HL-60/S4 treated with phorbol 12-myristate 13-acetate at 8.2 ng/mL for 4 days and 3 days (cell line): ENCODE data around the gene HNRNPA0.

ENCODE experiments used
- in situ Hi-C: fragments of 300-500 bp; cut with MboI; formaldehyde crosslinking; loops from 2 replicates; pipeline ENCODE4 v1.15.0; 2022; ENCODE audit warnings: low sequenced_read_pairs

Gene HNRNPA0

GRCh38 chr5:137757634-137758033 lies 3.5 kb upstream of the HNRNPA0 start:
- in situ Hi-C loops: no loop called here

GRCh38 chr5:137754961-137755762 lies 999 bp upstream of the HNRNPA0 start:
- in situ Hi-C loops: no loop called here

GRCh38 chr5:137753691-137754187 lies 424 bp downstream of the HNRNPA0 start:
- in situ Hi-C loops: no loop called here

GRCh38 chr5:137752905-137753690 lies 1.1 kb downstream of the HNRNPA0 start:
- in situ Hi-C loops: no loop called here

GRCh38 chr5:137751869-137752491 lies 2.2 kb downstream of the HNRNPA0 start:
- in situ Hi-C loops: no loop called here

GRCh38 chr5:137750436-137750835 lies 3.7 kb downstream of the HNRNPA0 start:
- in situ Hi-C loops: no loop called here

- in situ Hi-C loops: loop anchor here (25.0 kb wide), 1 partner anchor 111 kb away; no protein-coding TSS in a partner anchor
Observed at GRCh38 chr5:137747848-137748247, 6.3 kb downstream of the HNRNPA0 start.

GRCh38 chr5:137743031-137743640 lies 11.0 kb downstream of the HNRNPA0 start:
- in situ Hi-C loops: loop anchor here (25.0 kb wide), 1 partner anchor 106 kb away; no protein-coding TSS in a partner anchor

GRCh38 chr5:137741718-137742117 lies 12.4 kb downstream of the HNRNPA0 start:
- in situ Hi-C loops: loop anchor here (25.0 kb wide), 1 partner anchor 104 kb away; no protein-coding TSS in a partner anchor

GRCh38 chr5:137739737-137740136 lies 14.4 kb downstream of the HNRNPA0 start:
- in situ Hi-C loops: loop anchor here (25.0 kb wide), 1 partner anchor 102 kb away; no protein-coding TSS in a partner anchor

- in situ Hi-C loops: loop anchor here (25.0 kb wide), 1 partner anchor 102 kb away; no protein-coding TSS in a partner anchor
Observed at GRCh38 chr5:137738947-137739346, 15.2 kb downstream of the HNRNPA0 start.

- in situ Hi-C loops: loop anchor here (25.0 kb wide), 1 partner anchor 100 kb away; no protein-coding TSS in a partner anchor
Observed at GRCh38 chr5:137737349-137738131, 16.6 kb downstream of the HNRNPA0 start.

GRCh38 chr5:137736496-137736895 lies 17.7 kb downstream of the HNRNPA0 start:
- in situ Hi-C loops: loop anchor here (25.0 kb wide), 1 partner anchor 99 kb away; no protein-coding TSS in a partner anchor

GRCh38 chr5:137735555-137736284 lies 18.4 kb downstream of the HNRNPA0 start, which contains the start of gene KLHL3:
KLHL3 (minus strand) TSS chr5:137736089; CDS start chr5:137735646, 443 bp downstream.
- in situ Hi-C loops: loop anchor here (25.0 kb wide), 1 partner anchor 98 kb away; no protein-coding TSS in a partner anchor

GRCh38 chr5:137734962-137735554 lies 19.1 kb downstream of the HNRNPA0 start:
- in situ Hi-C loops: loop anchor here (25.0 kb wide), 1 partner anchor 98 kb away; no protein-coding TSS in a partner anchor

GRCh38 chr5:137734331-137734730 lies 19.8 kb downstream of the HNRNPA0 start:
- in situ Hi-C loops: loop anchor here (25.0 kb wide), 1 partner anchor 97 kb away; no protein-coding TSS in a partner anchor

- in situ Hi-C loops: loop anchor here (25.0 kb wide), 1 partner anchor 97 kb away; no protein-coding TSS in a partner anchor
Observed at GRCh38 chr5:137733922-137734321, 20.2 kb downstream of the HNRNPA0 start.

GRCh38 chr5:137733006-137733405 lies 21.2 kb downstream of the HNRNPA0 start:
- in situ Hi-C loops: loop anchor here (25.0 kb wide), 1 partner anchor 96 kb away; no protein-coding TSS in a partner anchor
